GM21360 (cell line): ENCODE data around the gene POU2F1.

Experiments
- ATAC-seq: cut with Tn5 transposase; IDR thresholded peaks from one replicate; pipeline ENCODE4 v1.9.1; 2021; ENCODE audit warnings: mild to moderate bottlenecking, moderate library complexity; ENCODE audit not compliant: unreplicated experiment

The POU2F1 gene

GRCh38 chr1:167412072-167412471 is 191.4 kb downstream of the POU2F1 start:
- ATAC-seq = no peak

DNA sequence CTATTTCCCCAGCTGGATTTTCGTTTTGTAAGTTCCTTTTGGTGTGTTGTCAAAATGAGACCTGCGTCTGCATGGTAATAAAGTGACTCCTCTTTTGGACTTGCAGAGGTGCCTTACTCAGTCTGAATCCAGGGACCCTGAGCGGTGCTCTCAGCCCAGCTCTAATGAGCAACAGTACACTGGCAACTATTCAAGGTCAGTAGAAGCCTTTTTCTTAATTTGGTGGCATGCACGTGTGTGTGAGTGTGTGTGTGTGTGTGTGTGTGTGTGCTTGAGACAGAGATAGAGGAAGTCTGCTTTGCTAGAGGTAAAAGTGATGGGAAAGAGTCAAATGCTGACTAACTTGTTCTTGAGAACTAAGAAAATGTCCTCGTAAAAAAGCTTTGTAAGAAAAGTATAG is 192.2 kb downstream of the POU2F1 start:
- ATAC-seq = no peak

- no peak for ATAC-seq
These were observed 192.6 kb downstream of the POU2F1 start for GRCh38 chr1:167413328-167413727.

DNA sequence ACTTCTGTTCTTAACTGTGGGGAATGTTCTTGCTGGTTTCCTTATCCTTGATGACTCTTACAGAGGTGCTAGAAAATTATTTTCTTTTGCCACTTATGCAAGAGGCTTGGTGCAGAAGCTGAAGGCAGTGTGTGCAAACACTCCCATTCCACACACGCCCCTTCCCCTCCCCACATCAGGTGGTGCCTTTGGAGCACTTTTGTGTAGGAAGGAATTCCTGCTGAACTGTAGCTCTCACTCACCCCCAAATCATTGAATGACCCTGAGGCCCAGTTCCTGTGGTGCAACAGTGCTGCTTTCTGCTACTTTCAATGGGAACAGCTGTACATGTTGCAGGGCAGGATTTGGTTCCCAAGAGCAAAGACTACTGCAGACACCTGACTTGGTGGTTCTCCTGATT is 195.8 kb downstream of the POU2F1 start:
- ATAC-seq = no peak

- ATAC-seq = no peak
These were observed 197.7 kb downstream of the POU2F1 start for GRCh38 chr1:167418391-167418790.

DNA sequence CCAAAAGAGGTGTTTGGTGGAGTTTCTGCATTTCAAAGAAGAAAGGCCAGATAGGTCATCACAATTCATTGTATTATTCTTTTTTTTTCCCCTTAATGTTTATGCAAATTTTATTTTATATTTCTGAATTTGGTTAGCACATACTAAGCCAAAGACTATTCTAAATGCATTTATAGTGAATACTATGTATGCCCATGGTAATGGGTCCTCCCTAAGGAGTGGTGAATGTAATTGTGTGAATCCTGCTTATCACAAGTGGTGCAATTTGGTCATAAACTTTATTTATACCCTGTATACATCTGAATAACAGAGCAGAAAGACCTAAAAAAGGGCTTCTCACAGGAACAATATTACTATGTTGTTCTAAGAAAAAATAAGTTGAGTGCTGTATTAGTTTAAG is 198.6 kb downstream of the POU2F1 start:
- ATAC-seq = no peak

DNA sequence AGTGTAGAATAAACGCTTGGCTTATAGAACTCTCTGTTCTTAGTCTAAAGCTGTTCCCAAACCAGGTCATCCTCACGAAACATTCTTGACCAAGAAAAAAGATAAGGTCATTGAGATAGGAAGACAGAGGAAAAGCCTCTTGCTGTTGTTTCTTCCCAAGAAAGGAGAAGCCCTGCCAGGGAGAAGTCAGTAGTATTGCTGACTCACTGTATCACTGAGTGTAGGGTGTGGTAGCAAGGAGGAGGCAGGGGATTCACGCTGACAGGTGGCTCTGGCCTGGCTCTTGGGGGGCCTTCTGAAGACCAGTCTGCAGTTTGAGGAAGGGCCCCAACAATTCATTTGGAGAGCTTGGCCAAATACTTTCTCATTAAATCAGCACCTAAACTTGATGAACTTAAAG is 199.8 kb downstream of the POU2F1 start:
- no peak for ATAC-seq

DNA sequence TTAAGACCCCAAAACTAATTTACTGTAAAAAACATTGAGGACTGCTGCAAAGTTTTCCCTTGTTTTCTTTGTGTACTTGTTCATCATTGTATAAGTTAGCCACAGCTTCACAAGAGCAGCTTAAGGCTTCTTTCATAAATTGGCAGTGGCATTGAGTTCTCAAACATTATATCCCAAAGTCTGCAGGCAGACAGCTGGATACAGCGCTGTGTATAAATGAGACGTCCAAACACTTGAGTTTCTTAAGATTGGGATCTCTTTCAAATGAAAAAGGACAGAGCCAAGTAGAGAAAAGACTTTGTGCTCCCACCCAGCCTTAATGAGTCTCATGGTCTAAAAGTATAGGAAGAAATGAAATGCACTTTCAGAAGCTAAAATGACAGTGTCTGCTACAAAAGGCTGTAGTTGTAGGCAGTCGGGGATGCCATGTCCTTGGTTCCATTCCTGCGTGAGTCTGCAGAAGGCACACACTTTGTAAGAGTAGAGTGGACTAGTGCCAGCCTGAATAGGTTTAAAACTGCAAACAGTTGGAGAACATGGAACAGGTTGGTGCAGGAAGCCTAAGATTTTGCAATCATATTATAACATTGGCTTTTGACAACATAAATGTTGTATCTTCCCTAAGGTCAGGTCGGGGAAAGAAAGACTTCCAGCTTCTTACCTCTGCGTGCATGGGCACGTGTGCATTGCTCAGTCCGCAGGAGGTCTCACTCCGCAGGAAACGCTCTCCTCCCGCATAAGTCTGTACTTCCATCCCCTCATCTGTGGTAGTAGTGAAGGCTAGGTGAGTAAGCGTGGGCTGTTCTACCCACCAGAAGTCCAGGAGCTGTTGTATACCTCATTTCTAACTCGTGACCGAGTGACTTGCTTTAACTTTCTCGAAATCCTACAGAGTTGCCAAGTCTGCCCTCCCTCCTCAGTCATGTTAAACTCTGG is 203.3 kb downstream of the POU2F1 start:
- no peak for ATAC-seq

DNA sequence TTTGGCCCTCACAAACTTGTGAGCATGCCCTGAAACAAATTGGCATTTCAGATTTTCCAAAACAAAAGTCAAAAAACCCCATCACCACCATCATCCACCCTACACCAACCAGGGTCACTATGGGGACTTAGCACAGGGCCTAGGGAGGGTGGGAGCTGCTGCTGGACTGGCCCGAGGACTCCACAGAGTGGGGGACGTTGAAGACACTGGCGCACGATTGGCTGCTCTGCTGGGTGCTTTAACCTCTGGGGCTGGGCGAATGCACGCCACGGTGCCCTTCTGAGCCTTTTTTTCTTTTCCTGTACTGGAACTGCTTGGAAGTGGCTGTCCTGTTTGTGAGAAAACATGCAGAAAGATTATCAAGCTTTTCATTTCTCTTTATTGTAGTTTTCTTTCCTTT is 204.8 kb downstream of the POU2F1 start:
- no peak for ATAC-seq

GRCh38 chr1:167426716-167427115 is 206.0 kb downstream of the POU2F1 start:
- no peak for ATAC-seq

DNA sequence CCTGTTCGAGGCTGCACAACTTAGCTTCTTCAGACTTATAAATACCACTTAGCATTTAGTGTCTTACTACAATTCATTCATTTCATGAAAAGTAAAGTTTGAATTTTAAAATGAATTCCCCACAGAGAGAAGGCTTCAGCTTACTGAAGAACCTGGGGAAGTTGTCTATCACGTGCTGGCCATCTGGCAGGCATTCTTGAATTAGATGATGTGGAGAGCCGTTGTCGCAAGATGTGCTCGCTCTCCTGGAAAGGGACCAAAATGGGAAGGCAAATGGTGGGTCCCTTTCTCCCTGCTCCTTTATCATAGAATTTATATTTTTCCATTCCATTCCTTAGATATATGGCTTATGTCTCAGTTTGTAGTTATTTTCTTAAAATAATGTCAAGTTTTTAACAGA is 207.2 kb downstream of the POU2F1 start:
- no peak for ATAC-seq

DNA sequence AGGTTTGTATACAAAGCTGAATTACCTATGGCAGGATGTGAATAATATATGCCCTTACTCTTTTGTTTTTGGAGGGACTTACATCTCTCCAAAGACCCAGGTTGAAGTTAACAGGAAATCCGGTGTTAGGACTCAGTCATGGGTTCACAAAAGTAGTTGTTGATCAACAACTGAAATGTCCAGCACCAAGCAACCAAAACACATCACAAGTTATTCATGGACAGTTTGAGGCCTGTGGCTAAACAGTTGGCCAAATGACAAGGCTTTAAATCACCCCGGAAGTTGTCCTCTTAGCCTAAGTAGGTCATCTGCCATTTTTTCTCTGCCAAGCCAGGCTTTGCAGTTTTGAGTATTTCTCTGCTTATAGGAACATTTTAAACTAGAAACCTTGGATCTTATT is 207.7 kb downstream of the POU2F1 start:
- no peak for ATAC-seq

DNA sequence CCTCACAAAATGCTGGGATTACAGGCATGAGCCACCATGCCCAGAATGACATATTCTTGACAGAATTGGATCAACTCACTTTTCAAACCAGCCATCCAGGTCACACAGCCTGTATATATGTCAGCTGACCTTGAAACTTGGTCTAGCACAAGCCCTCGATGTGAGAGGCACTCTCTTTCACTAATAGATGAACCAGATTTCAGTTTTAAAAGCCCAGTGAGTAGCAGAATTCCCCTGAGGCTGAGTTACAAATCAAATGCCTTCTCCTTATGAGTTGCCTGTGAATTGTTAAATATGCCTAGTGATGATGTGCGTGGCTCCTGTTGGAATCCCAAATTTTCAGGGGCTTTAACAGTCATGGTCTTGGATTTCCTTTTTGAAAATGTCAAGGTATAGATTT is 208.9 kb downstream of the POU2F1 start:
- ATAC-seq = peak; percentile 42

DNA sequence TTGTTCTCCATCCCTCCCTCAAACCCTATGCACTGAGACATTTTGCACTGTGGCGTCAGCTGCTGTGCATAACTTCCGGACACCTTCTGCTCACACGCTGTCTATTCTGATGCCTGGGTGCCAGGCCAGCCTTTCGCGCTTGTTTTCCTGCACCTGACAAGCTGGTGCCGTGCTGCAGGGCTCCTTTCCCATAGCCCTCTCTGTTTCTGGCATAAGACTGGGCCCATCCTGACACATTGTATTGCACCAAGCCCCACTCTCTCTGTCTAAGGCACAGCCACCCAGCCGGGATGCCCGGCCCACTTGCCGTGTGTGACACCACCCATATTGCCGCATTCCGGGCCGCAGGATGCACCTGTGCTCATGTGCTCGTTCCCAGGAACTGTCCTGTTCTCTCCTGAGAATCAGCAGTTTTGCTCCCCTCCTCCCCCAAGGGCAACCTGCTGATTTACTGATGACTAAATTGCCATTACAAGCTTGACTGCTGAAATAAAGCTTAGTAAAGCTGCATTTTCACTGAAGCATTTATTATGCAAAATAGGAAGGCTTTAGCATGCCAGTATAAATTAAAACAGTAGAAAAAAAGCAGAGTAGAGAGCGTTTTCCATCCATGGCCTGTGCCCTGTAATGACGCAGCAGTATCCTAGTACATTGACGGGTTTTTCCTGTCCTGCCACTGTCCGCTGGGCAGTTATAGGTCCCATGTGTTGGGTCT is 209.6 kb downstream of the POU2F1 start:
- peak; percentile 41 for ATAC-seq

DNA sequence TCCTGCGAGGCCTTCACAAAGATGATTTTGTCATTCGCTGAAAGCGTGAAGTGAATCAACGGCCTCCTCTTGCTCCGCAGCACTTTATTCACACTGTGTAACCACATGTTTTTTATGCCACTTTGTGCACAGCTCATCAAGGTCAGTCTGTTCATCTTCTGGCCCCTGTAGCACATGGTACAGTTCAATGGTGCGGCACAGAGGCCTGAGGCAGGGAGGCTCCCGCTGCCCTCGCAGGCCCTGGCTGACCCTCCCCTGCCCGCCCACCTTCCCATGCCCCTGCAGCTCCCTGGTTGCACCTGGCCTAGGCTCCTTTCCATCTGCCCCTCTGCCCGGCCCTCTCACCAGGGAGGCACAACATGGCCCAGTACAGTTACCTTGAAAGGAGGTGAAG is 210.2 kb downstream of the POU2F1 start:
- no peak for ATAC-seq

- no peak for ATAC-seq
These were observed 210.7 kb downstream of the POU2F1 start for GRCh38 chr1:167431261-167431908.

- ATAC-seq = no peak
These were observed 211.4 kb downstream of the POU2F1 start for GRCh38 chr1:167431909-167432650.

DNA sequence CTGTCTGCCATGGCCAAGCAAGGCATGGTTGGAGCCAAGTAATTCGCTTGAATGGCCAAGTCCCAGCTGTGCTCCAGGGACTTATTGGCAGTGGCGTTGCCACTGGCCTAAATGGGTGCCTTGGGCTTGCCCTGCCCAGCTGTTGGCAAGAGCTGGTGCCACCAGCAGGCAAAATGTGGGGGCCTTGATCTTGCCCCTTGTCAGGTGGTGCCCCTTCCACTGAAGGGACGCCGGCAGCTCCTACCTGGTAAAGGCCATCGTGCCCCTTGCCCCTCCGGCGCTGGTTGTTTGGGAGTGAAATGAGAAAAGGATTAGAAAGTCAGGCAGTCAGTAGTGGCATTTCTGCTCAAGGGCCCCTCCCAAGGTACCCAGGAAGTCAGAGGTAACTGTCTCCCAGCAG is 212.1 kb downstream of the POU2F1 start:
- ATAC-seq = no peak

DNA sequence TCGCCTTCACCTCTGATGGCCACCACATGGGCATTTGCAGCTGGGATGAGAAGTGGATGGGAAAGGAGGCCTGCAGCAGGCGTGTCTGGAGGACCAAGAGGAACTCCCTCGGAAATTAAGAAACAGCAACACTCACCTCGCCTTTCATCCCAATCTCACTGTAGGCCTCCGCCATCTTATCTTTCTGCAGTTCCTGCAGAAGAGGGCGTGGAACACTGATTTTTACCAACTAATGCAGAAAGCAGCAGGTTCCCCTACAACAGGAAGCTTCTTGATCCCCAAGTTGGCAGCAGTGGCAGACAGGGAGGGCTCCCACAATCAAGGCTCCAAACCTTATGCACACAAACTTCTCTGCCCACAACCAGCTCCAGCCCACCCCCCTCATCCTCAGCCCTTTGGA is 213.2 kb downstream of the POU2F1 start:
- ATAC-seq = no peak

GRCh38 chr1:167434306-167434705 is 213.6 kb downstream of the POU2F1 start:
- ATAC-seq = no peak

GRCh38 chr1:167435484-167435883 is 214.8 kb downstream of the POU2F1 start:
- no peak for ATAC-seq
